NOMO-1 treated with DMSO at 0.1 percent for 48 hours (cell line): ENCODE results near the gene IRAK2.
A peak's percentile ranks its signal among the peaks of the same experiment; 100 is the strongest.
"Not testable (repeated sequence)": the region's sequence is repeated elsewhere in the genome, so short reads cannot be mapped to it uniquely, and the experiment has no call there.

Experiments used
- DNase-seq: peaks from one replicate; lab custom pipeline; 2025; ENCODE audit not compliant: unreplicated experiment; lab: John Stamatoyannopoulos, UW

Gene IRAK2, protein sequence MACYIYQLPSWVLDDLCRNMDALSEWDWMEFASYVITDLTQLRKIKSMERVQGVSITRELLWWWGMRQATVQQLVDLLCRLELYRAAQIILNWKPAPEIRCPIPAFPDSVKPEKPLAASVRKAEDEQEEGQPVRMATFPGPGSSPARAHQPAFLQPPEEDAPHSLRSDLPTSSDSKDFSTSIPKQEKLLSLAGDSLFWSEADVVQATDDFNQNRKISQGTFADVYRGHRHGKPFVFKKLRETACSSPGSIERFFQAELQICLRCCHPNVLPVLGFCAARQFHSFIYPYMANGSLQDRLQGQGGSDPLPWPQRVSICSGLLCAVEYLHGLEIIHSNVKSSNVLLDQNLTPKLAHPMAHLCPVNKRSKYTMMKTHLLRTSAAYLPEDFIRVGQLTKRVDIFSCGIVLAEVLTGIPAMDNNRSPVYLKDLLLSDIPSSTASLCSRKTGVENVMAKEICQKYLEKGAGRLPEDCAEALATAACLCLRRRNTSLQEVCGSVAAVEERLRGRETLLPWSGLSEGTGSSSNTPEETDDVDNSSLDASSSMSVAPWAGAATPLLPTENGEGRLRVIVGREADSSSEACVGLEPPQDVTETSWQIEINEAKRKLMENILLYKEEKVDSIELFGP

DNA sequence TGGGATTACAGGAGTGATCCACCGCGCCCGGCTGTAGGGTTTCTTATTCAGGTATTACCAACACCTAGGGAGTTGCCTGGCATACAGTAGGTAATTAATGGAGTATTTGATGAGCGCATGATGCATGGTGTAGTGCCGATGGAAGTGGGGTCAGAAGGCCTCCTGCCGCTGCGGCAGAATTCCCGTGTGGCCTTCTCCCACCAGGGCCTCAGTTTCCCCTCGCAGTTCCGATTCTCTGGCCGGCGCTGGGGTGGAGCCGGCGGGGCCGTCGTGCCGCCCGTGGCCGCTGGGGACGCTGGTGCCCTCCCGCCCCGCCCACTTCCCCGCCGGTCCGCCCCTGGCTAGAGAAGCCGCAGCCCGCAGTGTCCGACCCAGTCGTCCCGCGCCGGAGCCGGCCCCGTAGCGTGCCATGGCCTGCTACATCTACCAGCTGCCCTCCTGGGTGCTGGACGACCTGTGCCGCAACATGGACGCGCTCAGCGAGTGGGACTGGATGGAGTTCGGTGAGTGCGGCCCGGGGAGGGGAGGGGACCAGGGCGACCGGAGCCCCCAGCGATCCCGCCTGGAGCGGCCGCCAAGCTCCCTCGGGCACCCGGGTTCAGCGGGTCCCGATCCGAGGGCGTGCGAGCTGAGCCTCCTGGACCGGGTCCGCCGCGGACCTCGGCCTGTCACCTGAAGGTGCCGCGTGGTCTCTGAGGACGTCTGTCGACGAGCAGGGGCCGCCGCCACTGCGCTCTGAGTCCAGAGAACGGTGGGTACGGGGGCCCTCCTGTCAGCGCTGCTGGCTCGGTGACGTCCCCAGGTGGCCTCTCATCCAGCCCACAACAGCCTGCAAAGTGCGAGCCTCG, at the start of gene IRAK2:
Gene IRAK2 (plus strand): TSS at position 374 of the 848 bp plus-strand sequence. CDS start 36 bp downstream, at position 410.
- DNase-seq: peak; percentile 31

DNA sequence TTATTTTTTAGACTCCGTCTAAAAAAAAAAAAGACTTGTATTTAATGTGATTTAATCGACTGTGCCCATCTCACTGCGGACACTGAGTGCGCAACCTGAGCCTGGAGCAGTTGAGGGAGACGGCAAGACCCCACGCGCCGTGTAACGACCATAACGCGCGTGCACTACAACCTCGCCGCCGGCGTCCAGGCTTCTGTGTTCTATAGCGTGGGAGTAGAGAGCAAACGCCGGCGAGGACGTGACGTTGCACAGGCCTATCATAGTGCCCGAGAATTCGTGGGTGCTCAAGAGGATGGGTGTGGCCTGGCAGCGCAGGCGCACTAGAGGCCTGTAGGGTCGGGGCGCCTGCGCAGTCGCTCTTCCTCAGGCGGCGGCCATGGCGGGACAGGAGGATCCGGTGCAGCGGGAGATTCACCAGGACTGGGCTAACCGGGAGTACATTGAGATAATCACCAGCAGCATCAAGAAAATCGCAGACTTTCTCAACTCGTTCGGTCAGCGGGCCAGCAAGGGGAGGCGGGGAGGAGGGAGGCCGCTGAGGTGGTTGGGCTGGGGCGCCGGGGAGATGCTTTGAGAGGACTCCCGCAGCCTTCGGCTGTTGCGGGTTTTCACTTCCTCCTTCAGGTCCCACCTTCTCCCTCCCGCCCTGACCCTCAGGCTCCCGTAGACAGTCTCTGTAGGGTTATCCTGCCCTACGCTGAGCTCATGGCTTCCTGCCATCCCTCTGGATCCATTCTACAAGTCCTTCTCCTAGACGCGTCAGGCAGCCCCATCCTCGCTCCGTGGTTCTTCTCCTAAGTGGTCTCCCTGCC, 49.2 kb upstream of the IRAK2 start, which contains the start of gene BRK1:
Gene BRK1 (plus strand): TSS at position 350 of the 812 bp plus-strand sequence. CDS start 27 bp downstream, at position 377.
- DNase-seq: peak; percentile 97

DNA sequence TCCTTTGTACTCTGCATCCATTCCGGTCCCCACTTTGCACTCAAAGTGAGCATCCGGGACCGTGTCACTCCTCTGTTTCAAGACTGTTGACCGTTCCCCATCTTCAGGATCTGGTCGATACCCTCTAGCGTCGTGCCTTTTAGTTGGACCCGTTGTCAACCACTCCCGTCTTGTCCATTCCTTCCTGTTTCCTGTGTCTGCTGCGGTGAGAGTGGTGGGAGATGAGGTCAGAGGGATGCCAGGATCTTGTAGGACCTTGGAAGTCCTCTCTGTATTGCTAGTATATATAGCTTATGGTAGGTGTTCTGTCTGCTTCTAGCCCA, 48.6 kb upstream of the IRAK2 start:
- DNase-seq: peak; percentile 33

DNA sequence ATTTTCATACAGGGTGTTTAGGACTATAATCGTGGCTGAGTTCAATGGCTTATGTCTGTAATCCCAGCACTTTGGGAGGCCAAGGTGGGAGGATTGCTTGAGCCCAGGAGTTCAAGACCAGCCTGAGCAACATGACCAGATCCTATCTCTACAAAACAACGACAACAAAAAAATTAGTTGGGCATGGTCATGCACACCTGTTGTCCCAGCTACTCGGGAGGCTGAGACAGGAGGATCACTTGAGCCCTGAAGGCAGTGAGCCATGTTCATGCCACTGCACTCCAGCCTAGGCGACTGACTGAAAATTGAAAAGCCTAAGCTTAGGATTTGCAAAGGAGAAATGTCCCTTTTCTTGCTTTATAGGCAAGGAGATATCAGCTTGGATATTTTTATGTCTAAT, 47.8 kb upstream of the IRAK2 start:
- no peak for DNase-seq

DNA sequence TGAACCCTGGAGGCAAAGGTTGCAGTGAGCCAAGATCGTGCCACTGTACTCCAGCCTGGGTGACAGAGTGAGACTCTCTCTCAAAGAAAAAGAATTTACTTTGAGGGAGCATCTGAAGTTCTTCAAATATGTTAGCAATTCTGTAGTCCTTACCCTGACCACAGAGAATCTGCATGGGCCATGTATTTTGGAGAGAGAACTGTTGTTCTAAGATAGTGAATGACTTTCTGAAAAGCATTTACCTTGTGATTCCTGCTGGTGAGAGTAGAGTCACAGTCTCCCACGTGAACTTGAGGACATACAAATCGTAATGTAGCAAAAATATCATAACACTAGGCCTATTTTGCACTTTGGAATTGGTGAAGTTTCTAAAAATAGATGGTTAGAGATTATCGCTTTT, 45.3 kb upstream of the IRAK2 start:
- no peak for DNase-seq

DNA sequence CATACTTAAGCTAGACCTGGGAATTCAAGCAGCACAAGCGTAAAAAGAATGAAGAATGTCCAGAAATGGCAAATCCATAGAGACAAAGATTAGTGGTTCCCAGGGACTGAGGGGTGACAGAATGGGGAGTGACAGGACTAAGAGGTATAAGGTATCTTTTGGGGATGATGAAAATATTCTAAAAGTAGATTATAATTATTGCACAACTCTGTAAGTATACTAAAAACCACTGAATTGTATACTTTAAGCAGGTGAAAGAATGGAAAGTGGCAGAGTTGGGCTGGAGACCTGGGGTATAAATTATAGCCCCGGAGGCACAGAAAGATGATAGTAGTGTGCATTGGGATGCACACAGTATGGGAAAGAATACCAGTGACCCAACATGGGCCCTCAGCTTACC, 43.7 kb upstream of the IRAK2 start:
- DNase-seq: no peak

DNA sequence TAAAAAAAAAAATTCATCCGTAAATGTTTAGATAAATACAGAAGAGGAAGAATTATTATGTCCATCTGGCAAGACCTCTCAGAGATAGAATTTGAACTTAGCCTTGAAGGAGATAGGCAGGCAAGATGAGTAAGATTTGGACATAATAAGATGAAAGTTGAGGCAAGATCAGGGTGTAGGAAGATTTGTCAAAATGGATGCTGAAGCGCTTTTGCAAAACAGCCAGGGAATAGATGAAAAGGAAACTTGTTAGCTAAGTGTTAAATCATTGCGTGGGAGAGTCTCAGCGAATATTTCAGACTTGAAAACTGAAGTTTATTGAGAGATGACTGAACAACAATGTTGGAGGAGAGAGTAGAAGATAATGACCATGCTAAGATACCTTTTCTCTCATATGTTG, 42.0 kb upstream of the IRAK2 start:
- no peak for DNase-seq

DNA sequence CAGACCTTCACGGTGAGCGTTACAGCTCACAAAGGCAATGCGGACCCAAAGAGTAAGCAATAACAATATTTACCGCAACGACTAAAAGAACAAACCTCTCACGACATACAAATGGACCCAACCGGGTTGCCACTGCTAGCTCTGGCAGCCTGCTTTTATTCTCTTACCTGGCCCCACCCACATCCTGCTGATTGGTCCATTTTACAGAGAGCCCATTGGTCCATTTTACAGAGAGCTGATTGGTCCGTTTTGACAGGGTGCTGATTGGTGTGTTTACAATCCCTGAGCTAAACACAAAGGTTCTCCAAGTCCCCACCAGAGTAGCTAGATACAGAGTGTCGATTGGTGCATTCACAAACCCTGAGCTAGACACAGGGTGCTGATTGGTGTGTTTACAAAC, 28.8 kb upstream of the IRAK2 start:
- DNase-seq: not testable (repeated sequence)

DNA sequence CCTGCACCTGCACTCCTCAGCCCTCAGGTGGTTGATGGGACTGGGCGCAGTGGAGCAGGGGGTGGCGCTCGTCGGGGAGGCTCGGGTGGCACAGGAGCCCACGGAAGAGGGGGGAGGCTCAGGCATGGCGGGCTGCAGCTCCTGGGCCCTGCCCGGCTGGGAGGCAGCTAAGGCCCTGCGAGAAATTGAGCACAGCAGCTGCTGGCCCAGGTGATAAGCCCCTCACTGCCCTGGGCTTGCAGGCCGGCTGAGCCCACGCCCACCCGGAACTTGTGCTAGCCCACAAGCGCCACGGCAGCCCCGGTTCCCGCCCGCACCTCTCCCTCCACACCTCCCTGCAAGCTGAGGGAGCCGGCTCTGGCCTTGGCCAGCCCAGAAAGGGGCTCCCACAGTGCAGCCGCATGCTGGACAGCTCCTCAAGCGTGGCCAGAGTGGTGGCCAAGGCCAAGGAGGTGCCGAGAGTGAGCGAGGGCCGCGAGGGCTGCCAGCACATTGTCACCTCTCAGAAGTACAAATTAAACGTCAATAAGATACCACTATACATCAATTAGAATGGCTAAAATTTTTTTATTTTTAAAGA, 28.2 kb upstream of the IRAK2 start:
- no peak for DNase-seq

DNA sequence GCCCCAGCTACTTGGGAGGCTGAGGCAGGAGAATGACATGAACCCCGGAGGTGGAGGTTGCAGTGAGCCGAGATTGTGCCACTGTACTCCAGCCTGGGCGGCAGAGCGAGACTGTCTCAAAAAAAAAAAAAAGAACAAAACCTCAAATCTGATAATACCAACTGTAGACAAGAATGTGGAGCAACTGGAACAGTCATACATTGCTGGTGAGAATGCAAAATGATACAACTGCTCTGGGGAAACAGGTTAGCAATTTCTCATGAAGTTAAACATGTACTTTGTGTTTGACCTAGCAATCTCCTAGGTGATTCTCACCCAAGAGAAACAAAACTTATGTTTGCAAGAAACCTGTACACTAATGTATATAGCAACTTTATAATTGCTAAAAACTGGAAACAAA, 27.5 kb upstream of the IRAK2 start:
- no peak for DNase-seq

DNA sequence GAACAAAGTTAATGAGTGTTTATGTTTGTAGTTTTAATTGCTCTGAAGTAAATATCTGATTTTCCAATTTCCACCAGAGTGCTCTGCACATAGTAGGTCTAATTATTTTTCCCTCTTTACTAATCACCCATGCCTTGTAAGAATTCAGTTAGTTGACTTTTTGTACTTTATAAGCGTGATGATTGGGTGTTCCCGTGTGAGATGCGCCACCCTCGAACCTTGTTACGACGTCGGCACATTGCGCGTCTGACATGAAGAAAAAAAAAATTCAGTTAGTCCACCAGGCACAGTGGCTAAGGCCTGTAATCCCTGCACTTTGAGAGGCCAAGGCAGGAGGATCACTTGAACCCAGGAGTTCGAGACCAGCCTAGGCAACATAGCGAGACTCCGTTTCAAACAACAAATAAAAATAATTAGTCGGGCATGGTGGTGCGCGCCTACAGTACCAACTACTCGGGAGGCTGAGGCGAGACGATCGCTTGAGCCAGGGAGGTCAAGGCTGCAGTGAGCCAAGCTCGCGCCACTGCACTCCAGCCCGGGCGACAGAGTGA, 23.6 kb upstream of the IRAK2 start:
- no peak for DNase-seq

DNA sequence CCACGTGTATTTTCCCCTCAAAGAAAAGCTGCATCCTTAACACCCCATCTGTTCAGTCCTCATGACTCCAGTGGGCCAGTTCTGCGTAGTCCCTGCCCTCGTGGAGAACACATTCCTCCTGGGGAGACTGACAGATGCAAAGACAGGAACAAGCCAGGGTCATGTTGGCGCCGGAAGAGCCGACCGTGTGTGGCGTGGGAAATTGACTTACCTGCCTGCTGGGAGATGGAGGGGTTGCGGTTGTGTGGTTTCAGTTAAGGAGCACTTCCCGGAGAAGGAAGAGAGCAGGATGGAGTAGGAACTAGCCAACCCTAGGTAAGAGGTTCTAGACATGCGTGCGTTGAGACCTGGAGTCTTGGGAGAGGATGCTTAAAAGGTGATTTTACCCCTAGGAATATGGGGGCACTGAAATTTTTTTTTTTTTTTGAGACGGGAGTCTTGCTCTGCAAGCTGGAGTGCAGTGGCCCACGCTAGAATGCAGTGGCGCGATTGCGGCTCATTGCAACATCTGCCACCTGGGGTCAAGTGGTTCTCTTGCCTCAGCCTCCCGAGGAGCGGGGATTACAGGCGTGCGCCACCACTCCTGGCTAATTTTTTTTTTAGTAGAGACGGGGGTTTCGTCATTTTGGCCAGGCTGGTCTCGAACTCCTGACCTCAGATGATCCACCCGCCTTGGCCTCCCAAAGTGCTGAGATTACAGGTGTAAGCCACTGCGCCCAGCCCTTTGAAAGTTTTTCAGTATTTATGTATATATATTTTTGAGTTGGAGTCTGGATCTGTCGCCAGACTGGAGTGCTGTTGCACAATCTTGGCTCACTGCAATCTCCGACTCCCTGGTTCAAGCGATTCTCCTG, 21.8 kb upstream of the IRAK2 start:
- no peak for DNase-seq

DNA sequence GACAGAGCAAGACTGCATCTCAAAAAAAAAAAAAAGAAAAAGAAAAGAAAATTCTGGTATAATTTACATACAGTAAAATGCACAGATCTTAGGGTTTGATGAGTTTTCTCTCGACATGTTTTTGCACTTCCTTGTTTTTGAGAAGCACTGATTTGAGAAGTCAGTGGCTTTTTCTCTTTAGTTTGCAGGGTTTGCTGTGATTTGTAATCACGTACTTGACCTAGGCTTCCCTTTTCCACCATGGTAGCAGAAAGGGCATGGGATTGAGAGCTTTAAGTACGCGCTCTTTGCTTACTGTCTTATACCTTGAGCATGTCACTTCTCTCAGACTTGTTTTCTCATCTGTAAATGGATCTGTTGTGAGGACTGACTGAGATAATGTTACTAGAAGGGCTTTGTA, 19.0 kb upstream of the IRAK2 start:
- no peak for DNase-seq

DNA sequence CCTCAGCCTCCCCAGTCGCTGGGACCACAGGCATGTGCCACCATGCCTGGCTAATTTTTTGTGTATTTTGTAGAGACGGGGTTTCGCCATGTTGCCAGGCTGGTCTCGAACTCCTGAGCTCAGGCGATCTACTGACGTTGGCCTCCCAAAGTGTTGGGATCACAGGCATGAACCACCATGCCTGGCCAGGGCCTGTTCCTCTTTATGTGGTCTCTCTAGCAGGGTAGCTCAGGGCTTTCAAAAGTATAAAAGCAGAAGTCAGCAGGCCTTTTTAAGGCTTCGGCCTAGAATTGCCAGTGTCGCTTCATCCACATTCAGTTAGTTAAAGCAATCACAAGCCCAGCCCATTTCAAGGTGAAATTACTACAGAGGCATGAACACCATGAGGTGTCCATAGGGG, 15.5 kb upstream of the IRAK2 start:
- DNase-seq: peak; percentile 81

DNA sequence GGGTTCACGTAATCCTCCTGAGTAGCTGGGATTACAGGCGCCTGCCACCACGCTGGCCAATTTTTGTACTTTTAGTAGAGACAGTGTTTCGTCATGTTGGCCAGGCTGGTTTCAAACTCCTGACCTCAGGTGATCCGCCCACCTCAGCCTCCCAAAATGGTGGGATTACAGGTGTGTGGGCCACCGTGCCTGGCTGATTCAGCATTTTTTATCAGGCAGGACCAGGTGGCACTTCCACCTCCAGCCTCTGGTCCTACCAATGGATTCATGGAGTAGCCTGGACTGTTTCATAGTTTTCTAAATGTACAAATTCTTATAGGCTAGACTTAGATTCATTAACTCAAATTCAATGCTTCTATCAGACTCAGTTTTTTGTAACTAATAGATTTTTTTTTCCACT, 13.7 kb upstream of the IRAK2 start:
- no peak for DNase-seq

DNA sequence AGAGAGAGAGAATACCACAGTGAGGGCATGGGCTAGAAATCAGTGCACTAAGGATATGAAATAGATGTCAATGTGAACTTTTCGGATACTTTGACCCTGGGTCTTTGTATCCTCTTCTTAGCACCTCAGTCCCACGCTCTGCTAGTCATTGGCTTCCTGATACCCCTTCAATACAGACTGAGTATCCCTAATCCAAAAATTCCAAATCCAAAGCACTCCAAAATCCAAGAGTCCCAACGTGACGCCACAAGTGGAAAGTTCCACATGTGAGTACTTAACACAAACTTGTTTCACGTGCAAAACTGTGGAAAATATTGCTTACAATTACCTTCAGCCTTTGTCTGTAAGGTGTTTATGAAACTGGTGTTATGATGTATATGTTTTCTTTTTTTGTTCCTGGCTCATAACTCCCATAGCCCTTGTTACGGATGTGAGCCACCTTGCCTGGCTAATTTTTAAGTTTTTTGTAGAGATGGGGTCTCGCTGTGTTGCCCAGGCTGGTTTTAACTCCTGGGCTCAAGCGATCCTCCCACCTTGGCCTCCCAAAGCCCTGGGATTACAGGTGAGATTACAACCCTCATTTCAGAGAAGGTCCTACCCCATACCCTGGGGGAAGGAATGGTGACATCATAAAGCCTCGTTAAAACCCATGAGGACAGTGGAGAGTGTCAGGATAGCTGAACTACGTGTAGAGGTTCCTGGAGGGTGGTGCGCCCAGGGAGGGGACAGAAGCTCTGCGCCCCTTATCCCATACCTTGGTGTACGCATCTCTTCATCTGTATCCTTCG, 10.2 kb upstream of the IRAK2 start:
- no peak for DNase-seq

DNA sequence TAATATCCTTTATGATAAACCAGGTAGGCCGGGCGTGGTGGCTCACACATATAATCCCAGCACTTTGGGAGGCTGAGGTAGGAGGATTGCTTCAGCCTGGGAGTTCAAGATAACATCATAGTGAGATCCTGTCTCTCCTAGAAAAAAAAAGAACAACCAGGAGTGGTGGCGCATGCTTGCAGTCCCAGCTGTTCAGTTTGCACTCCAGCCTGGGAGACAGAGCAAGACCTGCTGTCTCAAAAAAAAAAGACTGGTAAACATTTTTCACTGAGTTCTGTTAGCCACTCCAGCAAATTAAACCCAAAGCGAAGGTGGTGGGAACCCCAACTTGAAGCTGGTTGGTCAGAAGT, 9.6 kb upstream of the IRAK2 start:
- no peak for DNase-seq

DNA sequence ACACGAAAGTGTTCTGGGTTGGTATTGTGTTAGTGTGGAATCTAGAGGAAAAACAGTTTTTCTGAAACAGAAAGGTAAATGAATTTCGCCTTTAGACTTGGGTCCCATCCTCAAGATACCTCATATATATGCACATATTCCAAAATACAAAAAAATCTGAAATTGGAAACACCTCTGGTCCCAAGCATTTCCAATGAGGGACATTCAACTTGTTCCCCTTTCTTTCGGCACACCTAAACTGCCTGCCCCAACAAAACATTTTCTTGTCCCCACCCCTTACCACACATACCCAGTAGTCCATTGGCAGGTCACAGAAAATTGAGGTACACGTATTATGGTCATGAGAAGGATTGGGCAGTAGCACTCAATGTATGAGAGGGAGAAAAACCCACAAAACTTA, 9.1 kb upstream of the IRAK2 start:
- no peak for DNase-seq

DNA sequence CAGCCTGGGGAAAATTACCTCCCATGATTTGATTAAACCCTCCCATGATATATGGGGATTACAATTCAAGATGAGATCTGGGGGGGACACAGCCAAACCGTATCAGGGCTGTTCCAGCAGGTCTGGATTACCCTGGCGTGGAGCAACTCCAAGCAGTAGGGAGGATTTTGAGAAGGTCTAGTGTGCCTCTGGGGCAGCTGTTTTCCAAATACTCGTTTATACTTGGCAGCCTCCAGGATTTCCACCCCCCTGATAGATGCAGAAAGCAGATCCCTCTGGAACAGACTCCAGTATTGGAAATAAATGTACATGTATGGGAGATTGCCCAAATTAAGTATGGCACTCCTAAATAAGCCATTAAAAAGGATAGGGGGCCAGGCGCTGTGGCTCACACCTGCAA, 7.7 kb upstream of the IRAK2 start:
- DNase-seq: no peak
